GM23248 (cell line): ENCODE measurements around the gene SYNDIG1L.

Experiments
- EZH2 ChIP-seq: fragments of 200-600 bp; sonication (generic); IDR thresholded peaks from 2 replicates; pipeline ENCODE4 v1.6.1; 2018; ENCODE audit warnings: antibody characterized with exemption, mild to moderate bottlenecking; ENCODE audit not compliant: insufficient read depth, poor library complexity, severe bottlenecking
- EZH2phosphoT487 ChIP-seq: fragments of 200-600 bp; sonication (generic); IDR thresholded peaks from 2 replicates; pipeline ENCODE4 v1.6.1; 2018; ENCODE audit warnings: antibody characterized with exemption, moderate library complexity, mild to moderate bottlenecking, low read depth; ENCODE audit not compliant: insufficient read depth

GRCh38 chr14:74474376-74474775, 48.4 kb upstream of the SYNDIG1L start:
- TF ChIP-seq EZH2 (no peak), EZH2phosphoT487 (no peak)
